NCI-H1694 (cell line): ENCODE measurements around the gene SERPINE1.
A peak's percentile ranks its signal among the peaks of the same experiment; 100 is the strongest.
"Not testable (repeated sequence)": the region's sequence is repeated elsewhere in the genome, so short reads cannot be mapped to it uniquely, and the experiment has no call there.

Experiments
- DNase-seq: peaks from one replicate; lab custom pipeline; 2025; lab: John Stamatoyannopoulos, UW

Gene SERPINE1

DNA sequence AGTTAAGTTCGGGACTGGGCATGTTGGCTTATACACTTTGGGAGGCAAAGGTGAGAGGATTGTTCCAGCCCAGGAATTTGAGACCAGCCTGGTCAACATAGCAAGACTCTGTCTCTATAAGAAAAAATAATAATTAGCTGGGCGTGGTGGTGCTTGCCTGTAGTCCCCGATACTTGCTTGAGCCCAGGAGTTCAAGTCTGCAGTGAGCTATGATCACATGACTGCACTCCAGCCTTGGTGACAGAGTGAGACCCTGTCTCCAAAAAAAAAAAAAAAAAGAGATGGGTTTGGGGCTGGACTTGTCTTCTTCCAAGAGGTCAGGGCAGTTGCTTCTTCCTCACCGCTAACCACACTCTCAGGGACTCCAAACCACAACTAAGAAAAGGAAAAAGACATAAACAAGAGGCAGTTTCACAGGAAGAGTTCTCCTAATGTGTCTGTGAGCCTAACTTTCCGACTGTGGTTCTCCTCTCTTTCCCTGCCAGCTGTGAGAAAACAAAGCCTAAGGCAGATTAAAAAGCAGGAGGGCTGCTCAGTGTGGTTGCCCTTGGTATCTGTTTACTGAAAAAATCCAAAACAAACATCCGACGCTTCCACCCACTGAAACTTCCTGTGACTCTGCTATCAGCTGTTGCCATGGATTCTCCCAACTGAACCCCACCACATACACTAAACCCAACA is 2.4 kb upstream of the SERPINE1 start:
- no peak for DNase-seq

DNA sequence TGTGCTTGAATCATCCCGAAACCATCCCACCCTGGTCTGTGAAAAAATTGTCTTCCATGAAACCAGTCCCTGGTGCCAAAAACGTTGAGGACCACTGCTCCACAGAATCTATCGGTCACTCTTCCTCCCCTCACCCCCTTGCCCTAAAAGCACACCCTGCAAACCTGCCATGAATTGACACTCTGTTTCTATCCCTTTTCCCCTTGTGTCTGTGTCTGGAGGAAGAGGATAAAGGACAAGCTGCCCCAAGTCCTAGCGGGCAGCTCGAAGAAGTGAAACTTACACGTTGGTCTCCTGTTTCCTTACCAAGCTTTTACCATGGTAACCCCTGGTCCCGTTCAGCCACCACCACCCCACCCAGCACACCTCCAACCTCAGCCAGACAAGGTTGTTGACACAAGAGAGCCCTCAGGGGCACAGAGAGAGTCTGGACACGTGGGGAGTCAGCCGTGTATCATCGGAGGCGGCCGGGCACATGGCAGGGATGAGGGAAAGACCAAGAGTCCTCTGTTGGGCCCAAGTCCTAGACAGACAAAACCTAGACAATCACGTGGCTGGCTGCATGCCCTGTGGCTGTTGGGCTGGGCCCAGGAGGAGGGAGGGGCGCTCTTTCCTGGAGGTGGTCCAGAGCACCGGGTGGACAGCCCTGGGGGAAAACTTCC is 784 bp upstream of the SERPINE1 start:
- no peak for DNase-seq

DNA sequence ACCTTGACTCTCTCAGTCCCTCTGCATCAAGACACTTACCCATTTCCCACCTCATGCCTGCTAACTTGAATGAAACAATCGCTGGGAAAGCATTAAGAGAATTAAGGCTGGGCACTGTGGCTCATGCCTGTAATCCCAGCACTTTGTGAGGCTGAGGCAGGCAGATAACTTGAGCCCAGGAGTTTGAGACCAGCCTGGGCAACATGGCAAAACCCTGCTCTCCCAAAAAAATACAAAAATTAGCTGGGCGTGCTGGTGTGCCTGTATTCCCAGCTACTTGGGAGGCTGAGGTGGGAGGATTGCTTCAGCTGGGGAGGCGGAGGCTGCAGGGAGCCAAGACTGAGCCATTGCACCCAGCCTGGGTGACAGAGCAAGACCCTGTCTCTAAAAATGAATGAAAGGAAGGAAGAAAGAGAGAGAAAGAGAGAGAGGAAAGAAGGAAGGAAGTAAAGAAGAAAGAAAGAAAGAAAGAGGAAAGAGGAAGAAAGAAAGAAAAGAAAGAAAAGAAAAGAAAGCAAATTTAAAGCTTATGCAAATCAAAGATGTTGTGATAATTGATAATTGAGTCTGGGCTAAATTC is 646 bp downstream of the SERPINE1 start:
- no peak for DNase-seq

DNA sequence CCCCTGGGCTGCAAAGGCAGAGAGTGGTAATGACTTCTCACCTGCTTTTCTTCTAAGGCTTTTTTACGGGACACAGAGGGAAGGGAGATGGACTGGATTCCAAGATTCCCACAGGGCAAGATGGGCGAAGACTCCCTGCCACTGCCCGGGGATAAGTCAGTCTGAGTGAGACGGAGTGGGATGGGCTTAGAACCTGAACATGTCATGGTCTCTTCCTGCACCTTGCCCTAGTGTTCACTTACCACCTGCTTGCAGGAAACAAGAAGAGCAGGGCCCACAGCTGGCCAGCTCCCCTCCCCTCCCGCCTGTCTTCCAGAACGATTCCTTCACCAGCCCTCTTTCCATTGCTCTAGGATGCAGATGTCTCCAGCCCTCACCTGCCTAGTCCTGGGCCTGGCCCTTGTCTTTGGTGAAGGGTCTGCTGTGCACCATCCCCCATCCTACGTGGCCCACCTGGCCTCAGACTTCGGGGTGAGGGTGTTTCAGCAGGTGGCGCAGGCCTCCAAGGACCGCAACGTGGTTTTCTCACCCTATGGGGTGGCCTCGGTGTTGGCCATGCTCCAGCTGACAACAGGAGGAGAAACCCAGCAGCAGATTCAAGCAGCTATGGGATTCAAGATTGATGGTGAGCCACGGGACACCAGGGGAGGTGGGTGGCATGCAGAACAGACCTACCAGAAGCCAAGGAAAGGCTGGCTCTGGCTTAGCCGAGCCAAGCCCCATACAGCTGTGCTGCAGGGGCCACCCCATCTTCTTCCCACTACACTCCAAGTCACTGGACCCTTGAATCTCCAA is 1.3 kb downstream of the SERPINE1 start:
- no peak for DNase-seq

DNA sequence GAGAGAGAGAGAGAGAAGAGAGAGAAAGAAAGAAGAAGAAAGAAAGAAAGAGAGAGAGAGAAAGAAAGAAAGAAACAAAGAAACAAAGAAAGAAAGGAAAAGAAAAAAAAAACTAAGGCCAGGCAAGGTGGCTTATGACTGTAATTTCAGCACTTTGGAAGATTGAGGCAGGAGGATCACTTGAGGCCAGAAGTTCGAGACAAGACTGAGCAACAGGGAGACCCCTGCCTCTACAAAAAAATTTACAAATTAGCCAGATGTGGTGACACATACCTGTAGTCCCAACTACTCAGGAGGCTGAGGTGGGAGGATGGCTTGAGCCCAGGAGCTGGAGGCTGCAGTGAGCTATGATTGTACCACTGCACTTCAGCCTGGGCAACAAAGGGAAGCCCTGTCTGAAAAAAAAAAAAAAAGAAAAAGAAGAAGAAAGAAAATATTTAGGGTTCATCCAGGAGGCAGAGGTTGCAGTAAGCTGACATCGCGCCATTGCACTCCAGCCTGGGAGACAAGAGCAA is 2.8 kb downstream of the SERPINE1 start:
- no peak for DNase-seq

DNA sequence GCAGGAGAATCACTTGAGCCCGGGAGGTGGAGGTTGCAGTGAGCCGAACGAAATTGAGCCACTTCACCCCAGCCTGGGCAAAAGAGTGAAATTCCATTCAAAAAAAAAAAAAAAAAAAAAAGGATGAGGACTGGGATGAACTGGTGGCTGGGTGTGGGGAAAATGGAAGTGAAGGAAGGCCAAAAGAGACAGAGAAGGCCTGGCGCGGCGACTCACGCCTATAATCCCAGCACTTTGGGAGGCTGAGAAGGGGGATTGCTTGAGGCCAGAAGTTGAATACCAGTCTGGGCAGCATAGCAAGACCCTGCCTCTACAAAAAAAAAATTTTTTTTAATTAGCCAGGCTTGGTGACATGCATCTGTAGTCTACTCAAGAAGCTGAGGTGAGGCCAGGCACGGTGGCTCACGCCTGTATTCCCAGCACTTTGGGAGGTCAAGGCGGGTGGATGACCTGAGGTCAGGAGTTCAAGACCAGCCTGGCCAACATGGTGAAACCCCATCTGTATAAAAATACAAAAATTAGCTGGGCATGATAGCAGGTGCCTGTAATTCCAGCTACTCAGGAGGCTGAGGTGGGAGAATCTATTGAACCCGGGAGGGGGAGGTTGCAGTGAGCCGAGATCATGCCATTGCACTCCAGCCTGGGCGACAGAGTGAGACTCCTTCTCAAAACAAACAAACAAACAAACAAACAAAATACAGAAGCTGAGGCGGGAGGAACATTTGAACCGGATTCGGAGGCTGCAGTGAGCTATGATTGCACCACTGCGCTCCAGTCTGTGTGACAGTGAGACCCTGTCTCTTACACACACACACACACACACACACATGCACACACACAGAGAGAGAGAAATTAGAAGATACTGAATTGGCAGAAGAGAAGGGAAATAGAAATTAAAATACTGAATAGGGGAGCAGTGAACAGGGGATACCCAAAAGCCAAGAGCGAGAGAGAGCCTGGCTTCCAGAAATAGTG is 6.0 kb downstream of the SERPINE1 start:
- not testable (repeated sequence) for DNase-seq

DNA sequence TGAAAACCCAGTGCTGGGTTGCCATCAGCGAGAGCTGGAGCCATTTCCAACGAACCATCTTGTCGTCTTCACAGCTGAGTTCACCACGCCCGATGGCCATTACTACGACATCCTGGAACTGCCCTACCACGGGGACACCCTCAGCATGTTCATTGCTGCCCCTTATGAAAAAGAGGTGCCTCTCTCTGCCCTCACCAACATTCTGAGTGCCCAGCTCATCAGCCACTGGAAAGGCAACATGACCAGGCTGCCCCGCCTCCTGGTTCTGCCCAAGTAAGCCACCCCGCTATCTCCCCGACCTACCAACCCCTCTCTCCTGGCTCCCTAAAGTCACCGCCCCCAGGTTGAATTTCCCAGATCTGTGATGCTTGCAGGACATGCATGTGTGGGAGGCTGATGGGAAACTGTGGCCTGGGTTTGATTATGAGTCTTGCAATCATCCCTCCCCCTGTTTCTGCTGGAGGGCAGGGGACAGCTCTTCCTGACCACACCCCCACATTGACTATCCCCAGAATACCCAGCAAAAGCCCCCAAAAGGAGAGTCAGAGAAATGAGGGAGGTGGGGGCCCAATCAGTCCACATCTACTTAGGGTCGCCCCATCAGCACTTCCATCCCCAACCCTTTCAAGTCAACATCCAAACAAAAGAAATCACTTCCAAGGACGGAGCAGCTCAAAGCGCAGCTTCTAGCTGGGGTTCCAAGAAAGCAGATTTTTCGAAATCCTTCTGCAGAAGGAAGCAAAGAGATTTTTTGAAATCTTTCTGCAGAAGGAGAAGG is 6.9 kb downstream of the SERPINE1 start:
- DNase-seq, result no peak

DNA sequence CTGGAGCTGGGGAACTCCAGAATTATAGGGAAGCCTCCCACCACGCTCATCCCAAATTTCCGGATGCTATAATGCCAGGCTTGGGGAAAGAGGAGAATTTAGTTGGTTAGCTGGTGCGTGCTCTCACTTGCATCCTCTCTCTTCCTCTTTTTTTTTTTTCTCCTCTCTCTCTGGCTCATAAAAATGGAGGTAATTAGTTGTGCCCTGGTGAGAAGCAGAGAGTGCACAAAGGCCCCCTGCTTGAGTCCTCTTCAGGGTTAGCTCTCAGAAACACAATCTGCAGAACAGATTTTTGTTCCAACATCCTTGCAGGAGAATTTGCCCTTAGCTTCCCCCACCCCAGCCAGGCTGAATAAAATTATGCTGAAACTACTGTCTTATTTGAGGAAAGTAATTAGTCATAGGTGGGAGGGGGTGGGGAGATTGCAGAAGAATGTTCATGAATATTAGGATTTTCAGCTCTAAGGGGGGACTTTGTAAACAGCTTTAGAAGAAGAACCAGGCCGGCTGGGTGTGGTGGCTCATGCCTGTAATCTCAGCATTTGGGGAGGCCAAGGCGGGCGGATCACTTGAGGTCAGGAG is 7.6 kb downstream of the SERPINE1 start:
- DNase-seq, result no peak

DNA sequence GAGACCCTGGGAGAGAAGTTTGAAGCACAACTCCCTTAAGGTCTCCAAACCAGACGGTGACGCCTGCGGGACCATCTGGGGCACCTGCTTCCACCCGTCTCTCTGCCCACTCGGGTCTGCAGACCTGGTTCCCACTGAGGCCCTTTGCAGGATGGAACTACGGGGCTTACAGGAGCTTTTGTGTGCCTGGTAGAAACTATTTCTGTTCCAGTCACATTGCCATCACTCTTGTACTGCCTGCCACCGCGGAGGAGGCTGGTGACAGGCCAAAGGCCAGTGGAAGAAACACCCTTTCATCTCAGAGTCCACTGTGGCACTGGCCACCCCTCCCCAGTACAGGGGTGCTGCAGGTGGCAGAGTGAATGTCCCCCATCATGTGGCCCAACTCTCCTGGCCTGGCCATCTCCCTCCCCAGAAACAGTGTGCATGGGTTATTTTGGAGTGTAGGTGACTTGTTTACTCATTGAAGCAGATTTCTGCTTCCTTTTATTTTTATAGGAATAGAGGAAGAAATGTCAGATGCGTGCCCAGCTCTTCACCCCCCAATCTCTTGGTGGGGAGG is 10.8 kb downstream of the SERPINE1 start:
- DNase-seq, result no peak

DNA sequence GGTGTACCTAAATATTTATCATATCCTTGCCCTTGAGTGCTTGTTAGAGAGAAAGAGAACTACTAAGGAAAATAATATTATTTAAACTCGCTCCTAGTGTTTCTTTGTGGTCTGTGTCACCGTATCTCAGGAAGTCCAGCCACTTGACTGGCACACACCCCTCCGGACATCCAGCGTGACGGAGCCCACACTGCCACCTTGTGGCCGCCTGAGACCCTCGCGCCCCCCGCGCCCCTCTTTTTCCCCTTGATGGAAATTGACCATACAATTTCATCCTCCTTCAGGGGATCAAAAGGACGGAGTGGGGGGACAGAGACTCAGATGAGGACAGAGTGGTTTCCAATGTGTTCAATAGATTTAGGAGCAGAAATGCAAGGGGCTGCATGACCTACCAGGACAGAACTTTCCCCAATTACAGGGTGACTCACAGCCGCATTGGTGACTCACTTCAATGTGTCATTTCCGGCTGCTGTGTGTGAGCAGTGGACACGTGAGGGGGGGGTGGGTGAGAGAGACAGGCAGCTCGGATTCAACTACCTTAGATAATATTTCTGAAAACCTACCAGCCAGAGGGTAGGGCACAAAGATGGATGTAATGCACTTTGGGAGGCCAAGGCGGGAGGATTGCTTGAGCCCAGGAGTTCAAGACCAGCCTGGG is 11.4 kb downstream of the SERPINE1 start:
- no peak for DNase-seq

DNA sequence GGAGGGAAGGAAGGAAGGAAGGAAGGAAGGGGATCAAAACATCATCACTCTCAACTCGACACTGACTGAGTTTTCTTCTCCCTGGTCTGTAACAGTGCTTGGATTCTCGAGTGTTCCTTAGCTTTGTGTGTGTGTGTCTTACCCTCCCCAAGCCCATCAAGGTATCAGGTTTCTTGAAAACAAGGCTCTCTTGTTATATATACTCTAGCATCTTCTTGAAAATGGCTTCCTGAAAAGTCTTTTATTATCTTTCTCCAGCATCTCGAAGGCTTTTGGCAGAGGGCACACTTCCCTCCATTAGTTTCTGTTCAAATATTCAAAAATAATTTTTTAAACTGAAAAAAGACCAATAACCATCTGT is 13.4 kb downstream of the SERPINE1 start:
- no peak for DNase-seq

DNA sequence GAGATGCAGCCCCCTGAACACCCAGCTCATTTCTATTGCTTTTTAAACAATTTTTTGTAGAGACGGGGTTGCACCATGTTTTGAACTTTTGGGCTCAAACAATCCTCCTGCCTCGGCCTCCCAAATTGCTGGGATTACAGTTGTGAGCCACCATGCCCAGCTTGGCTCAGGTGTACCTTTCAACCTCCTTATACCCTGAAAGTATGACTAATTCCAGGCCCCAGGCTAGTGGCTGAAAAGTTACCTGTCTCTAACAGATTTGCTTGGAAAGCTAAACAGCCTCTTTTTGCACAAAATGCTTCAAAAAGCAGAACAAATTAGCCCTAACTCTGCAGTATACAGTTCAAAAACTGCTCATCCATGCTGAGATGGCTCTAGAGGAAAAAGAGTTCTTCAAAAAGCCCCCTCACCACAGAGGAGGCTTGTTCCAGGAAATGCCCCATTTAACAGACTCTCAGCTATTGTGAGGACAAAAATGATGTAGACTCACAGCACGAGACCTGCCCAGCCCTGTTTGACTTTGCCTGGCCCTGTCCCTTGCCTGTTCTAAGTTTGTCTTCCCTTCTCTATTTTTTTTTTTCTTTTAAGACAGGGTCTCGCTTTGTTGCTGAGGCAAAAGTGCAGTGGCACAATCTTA is 14.0 kb downstream of the SERPINE1 start:
- DNase-seq, result no peak

DNA sequence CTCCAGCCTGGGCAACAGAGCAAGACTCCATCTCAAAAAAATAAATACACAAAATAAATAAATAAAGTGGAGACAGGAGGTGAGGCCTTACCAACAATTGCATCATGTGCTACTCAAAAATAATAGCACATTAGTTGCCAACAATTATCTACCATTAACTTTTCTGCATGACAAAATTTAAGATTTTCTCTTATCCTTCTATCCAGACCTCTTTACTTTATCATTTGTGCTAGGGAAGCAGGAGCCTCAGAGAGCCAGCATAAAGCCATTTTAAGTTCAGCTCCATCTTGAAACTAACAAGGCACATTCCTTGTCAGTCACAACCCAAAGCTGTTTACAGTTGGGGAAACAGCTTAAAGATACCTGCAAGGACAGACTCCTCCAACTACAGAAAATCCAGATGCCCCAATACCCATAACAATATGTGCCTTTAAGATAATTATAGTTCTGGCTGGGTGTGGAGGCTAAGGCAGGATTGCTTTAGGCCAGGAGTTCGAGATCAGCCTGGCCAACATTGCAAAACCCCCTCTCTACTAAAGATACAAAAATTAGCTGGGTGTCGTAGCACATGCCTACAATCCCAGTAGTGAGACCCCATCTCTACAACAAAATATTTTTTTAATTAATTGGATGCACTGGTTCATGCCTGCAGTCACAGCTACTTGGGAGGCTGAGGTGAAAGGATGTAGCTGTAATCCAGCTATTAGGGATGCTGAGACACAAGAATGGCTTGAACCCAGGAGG is 25.2 kb downstream of the SERPINE1 start:
- no peak for DNase-seq

DNA sequence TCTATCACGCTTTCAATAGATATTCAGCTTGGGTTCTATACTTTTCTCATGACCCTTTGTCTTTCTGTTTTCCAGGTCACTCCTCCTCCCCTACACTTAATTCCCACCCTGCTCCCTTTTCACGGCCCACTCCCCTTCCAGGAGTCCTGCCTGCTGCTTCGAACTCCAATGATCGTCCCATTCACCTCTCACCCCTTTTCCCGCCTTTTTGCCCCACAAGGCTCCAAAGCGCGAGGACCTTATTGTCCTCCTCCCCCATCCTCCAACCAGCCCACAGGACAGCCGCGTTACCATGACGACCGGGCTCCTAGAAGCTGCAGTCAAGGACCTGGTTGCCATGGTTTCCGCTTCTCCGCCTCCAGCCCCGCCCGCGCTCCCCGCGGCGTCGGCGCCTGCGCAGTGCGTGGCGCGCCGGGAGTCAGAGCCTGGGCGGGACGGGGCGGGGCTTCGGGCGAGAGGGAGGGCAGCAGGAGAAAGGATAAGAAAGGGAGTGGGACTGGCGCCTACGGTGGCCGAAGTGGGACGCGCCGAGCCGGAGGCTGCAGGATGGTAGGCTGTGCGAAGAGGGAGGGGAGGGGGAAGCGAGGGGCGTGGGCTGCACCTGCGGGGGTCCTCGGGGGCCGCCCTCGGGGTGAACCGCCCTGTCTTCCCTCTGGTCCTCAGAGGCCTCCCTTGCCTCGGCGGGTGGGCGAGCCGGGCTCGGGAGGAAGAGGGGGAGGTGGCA is 27.2 kb downstream of the SERPINE1 start, which contains the start of gene AP1S1:
Gene AP1S1, plus strand, starts transcription at position 508 of the 724 bp plus-strand sequence. Its CDS starts 39 bp downstream, at position 547.
- peak; percentile 94 for DNase-seq

DNA sequence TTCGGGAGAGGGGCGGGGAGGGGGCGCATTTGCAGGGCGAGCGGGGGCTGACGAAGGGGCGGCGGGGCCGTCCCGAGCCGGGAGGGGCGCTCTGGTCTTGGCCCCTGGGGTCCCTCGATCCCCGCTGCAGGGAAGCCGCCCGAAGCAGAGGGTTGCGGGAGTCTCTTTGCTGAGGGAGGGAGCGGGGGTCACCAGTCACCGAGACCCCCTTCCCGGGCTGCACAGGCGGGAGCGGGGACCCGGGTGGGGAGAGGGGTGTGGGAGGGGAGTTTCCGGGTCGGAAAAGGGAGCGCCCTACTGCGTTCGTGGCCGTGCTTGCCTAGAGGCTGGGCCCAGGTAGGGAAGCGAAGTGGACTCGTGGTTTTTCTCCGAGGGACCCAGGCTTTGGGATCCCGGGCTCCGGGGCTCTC is 27.8 kb downstream of the SERPINE1 start:
- DNase-seq, result no peak

DNA sequence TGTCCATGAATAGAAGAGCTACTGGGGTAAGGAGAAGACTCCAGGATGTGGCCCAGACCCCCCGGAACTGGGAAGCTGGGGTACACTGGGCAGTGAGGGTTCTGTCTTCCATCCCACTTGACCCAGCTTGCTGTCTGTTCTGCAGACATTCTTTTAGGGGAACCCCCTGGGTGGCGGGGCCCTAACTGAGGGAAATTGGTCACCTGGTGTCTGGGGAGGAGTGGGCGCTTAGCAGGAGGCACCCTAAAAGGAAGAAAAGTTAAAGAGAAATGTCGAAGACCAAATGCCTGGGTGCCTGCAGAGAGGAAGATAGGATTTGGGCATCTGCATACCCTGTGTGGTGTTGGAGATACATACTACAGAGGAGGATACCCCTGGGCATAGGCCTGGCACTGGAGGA is 28.4 kb downstream of the SERPINE1 start:
- DNase-seq, result no peak

DNA sequence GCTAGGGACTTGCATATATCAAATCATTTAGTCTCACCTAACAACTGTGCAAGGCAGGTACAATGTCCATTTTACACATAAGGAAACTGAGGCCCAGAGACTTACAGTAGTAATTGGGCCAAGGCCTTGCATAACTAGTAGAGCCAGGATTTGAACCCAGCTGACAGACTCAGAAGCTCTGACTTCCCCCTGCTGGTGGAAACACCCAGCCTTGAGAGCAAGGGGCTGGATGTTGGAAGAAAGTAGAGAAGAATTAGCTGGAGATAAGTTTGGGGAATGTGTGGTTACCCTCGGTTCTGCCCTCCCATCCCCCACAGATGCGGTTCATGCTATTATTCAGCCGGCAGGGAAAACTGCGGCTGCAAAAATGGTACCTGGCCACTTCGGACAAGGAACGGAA is 29.4 kb downstream of the SERPINE1 start:
- DNase-seq, result no peak
